ENCODE measurements around the gene SCAMP4.
"Not testable (repeated sequence)": the region's sequence is repeated elsewhere in the genome, so short reads cannot be mapped to it uniquely, and the experiment has no call there.

SCAMP4 gene

GRCh38 chr19:1875646-1876495, 29.3 kb upstream of the SCAMP4 start:
- no peaks in the 10 kb centered on the region for H3K9me3 ChIP-seq (ENCODE audit: low read length)
- H3K4me3 ChIP-seq (ENCODE audit: low read depth, low read length, poor library complexity, severe bottlenecking): peak overlapping the region; percentile 71
- peaks cover 29% of the 10 kb centered on the region for H3K79me2 ChIP-seq (ENCODE audit: insufficient read depth, low read length)
- H2AFZ ChIP-seq (ENCODE audit: low read length): no peak overlapping the region
- peak overlapping the region; percentile 74 for H3K4me2 ChIP-seq (ENCODE audit: low read length)
- no peaks in the 10 kb centered on the region for H3K27me3 ChIP-seq (ENCODE audit: insufficient read depth, low read length)
- no peaks in the 10 kb centered on the region for H4K20me1 ChIP-seq (ENCODE audit: insufficient read depth, low read length)
- peak overlapping the region; percentile 75 for H3K9ac ChIP-seq (ENCODE audit: low read length)
- no peaks in the 10 kb centered on the region for H3K9me2 ChIP-seq (ENCODE audit: low read depth, low read length)
- H3F3A ChIP-seq (ENCODE audit: insufficient read depth, low read length): no peaks in the 10 kb centered on the region
- peak overlapping the region; percentile 49 for H3K27ac ChIP-seq (ENCODE audit: low read depth, low read length, poor library complexity, severe bottlenecking)
- peaks cover 22% of the 10 kb centered on the region; the same call in 1 of the 2 replicates for H3K36me3 ChIP-seq (ENCODE audit: insufficient read depth, low read length)
- TF ChIP-seq EZH2 (IDR thresholded peaks at IDR 0.05; ENCODE audit: borderline replicate concordance, low read length) (no peak), CTCF (IDR thresholded peaks at IDR 0.05; ENCODE audit: low read length) (no peak)
- H3K4me1 ChIP-seq (ENCODE audit: insufficient read depth, low read length, severe bottlenecking): peaks cover 29% of the 10 kb centered on the region

DNA sequence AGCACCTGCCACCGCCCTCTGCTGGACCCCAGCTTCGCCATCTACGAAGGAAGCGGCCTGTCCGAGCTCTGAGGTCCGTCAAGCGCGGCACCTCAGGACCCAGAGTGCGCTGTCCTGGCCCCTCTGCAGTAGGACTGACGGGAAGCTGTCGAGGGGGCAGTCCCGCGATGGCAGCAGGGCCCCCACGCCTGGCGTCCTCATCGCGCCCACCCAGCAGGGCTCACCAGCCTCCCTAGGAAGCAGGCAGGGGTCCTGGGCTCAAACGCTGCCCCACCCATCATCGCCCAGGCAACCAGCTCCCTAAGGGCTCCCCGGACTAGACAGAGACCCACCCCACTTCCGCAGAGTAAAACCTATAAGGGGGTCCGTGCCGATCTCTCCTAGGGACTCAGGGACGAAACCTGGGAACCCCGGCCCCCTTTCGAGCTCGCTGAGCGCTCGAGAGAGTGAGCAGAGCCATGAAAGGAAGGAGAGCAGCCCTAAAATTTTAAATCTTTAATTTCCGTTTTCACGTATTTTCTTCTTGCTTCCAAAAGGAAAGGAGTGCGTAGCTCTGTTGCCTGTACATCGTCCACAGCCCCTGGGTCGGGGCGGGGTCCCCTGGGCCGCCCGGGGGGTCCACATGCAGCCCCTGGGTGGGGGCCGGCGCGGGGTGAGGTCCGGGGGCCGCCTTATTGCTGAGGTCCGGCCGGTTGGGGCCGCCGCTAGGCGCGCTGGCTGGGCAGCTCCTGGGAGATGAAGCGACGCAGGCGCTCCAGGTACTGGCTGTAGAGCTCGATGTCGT, 28.5 kb upstream of the SCAMP4 start:
- peak overlapping the region; percentile 75 for H3K9ac ChIP-seq (ENCODE audit: low read length)
- H4K20me1 ChIP-seq (ENCODE audit: insufficient read depth, low read length); H3F3A ChIP-seq (ENCODE audit: insufficient read depth, low read length); H2AFZ ChIP-seq (ENCODE audit: low read length); H3K9me2 ChIP-seq (ENCODE audit: low read depth, low read length); H3K27me3 ChIP-seq (ENCODE audit: insufficient read depth, low read length); H3K9me3 ChIP-seq (ENCODE audit: low read length): not testable (repeated sequence)
- peak overlapping the region; percentile 71 for H3K4me3 ChIP-seq (ENCODE audit: low read depth, low read length, poor library complexity, severe bottlenecking)
- H3K27ac ChIP-seq (ENCODE audit: low read depth, low read length, poor library complexity, severe bottlenecking): peak overlapping the region; percentile 49
- H3K36me3 ChIP-seq (ENCODE audit: insufficient read depth, low read length): peaks cover 15% of the 10 kb centered on the region; the same call in 1 of the 2 replicates
- peaks cover 29% of the 10 kb centered on the region for H3K4me1 ChIP-seq (ENCODE audit: insufficient read depth, low read length, severe bottlenecking)
- peaks cover 29% of the 10 kb centered on the region for H3K79me2 ChIP-seq (ENCODE audit: insufficient read depth, low read length)
- H3K4me2 ChIP-seq (ENCODE audit: low read length): peak overlapping the region; percentile 74

DNA sequence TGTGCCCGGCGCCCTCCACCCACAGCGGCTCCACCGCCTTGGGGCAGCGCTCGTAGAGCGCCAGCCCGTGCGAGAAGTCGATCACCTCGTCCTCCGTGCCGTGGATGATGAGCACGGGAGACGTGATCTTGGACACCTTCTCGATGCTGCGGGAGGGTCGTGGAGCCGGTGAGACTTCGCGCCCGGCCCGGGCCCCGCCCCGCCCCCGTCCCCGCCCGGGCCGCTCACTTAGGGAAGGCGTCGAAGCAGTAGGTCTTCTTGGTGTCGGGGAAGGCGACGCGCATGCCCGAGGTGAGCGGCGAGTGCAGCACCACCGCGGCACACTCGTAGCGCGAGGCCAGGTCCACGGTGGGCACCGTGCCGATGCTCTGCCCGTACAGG, 27.9 kb upstream of the SCAMP4 start:
- Histone ChIP-seq H3K4me1 (ENCODE audit: insufficient read depth, low read length, severe bottlenecking) (peaks cover 35% of the 10 kb centered on the region), H3K79me2 (ENCODE audit: insufficient read depth, low read length) (peaks cover 32% of the 10 kb centered on the region), H3K36me3 (ENCODE audit: insufficient read depth, low read length) (peaks cover 15% of the 10 kb centered on the region; the same call in 1 of the 2 replicates)
- not testable (repeated sequence) for H3F3A ChIP-seq (ENCODE audit: insufficient read depth, low read length); H3K27me3 ChIP-seq (ENCODE audit: insufficient read depth, low read length); H3K4me3 ChIP-seq (ENCODE audit: low read depth, low read length, poor library complexity, severe bottlenecking); H3K9me3 ChIP-seq (ENCODE audit: low read length); H3K9me2 ChIP-seq (ENCODE audit: low read depth, low read length); H3K9ac ChIP-seq (ENCODE audit: low read length); H3K27ac ChIP-seq (ENCODE audit: low read depth, low read length, poor library complexity, severe bottlenecking); H4K20me1 ChIP-seq (ENCODE audit: insufficient read depth, low read length); H3K4me2 ChIP-seq (ENCODE audit: low read length); H2AFZ ChIP-seq (ENCODE audit: low read length)

DNA sequence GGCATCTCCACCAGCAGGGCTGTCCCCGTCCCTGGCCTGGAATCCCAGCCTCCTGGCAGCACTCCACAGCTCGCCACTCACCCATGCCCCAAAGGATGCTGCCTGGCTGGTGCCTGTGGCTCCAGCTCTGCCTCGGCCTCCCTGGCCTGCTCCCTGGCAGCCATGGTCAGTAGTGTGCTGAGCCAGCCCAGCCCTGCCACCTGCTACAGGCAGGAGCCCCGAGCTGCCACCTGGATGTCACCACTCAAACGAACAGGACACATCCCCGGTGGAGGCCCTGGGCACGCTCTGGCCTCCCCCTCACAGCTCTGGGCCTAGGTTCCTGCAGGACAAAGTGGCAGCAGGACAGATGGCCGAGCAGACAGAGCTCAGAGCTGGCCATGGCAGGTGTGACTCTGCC, 26.6 kb upstream of the SCAMP4 start:
- not testable (repeated sequence) for H2AFZ ChIP-seq (ENCODE audit: low read length); H3K4me3 ChIP-seq (ENCODE audit: low read depth, low read length, poor library complexity, severe bottlenecking); H3K9me2 ChIP-seq (ENCODE audit: low read depth, low read length); H3K27ac ChIP-seq (ENCODE audit: low read depth, low read length, poor library complexity, severe bottlenecking); H3K9me3 ChIP-seq (ENCODE audit: low read length); H3F3A ChIP-seq (ENCODE audit: insufficient read depth, low read length); H3K27me3 ChIP-seq (ENCODE audit: insufficient read depth, low read length); H4K20me1 ChIP-seq (ENCODE audit: insufficient read depth, low read length); H3K4me2 ChIP-seq (ENCODE audit: low read length); H3K9ac ChIP-seq (ENCODE audit: low read length)
- Histone ChIP-seq H3K4me1 (ENCODE audit: insufficient read depth, low read length, severe bottlenecking) (peaks cover 42% of the 10 kb centered on the region), H3K36me3 (ENCODE audit: insufficient read depth, low read length) (peaks cover 11% of the 10 kb centered on the region; the same call in 1 of the 2 replicates), H3K79me2 (ENCODE audit: insufficient read depth, low read length) (peaks cover 33% of the 10 kb centered on the region)

DNA sequence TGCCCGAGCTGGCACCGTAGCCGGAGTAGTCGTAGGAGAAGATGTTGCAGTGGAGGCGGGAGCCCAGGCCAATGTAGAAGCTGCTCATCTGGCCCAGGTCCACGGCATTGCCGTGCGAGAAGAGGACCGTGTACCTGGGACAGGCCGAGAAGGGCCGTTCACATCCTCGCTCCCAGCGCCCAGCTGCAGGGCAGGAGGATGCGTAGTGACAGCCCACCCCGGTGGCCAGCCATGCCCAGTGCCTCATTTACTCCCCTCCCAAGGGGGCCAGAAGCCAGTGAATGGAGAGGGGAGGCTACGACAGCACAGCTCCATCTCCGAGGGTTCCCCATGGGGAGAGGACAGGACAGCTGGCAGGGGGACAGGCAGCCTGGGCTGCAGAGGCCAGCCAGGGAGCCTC, 25.2 kb upstream of the SCAMP4 start:
- not testable (repeated sequence) for H4K20me1 ChIP-seq (ENCODE audit: insufficient read depth, low read length); H3K4me3 ChIP-seq (ENCODE audit: low read depth, low read length, poor library complexity, severe bottlenecking); H3K9me2 ChIP-seq (ENCODE audit: low read depth, low read length); H3K4me2 ChIP-seq (ENCODE audit: low read length); H3K27me3 ChIP-seq (ENCODE audit: insufficient read depth, low read length); H3F3A ChIP-seq (ENCODE audit: insufficient read depth, low read length); H3K27ac ChIP-seq (ENCODE audit: low read depth, low read length, poor library complexity, severe bottlenecking); H3K9me3 ChIP-seq (ENCODE audit: low read length); H2AFZ ChIP-seq (ENCODE audit: low read length); H3K9ac ChIP-seq (ENCODE audit: low read length); H3K36me3 ChIP-seq (ENCODE audit: insufficient read depth, low read length)
- Histone ChIP-seq H3K79me2 (ENCODE audit: insufficient read depth, low read length) (peaks cover 32% of the 10 kb centered on the region), H3K4me1 (ENCODE audit: insufficient read depth, low read length, severe bottlenecking) (peaks cover 37% of the 10 kb centered on the region)

All from OCI-LY1 (cell line).